Nephron progenitor cell (in vitro differentiated cells): Measurements from ENCODE around the gene USP36.

Experiments used
- DNase-seq: peaks from one replicate; pipeline ENCODE4 v3.0.0; 2021
- H3K27ac Mint-ChIP-seq: 2 replicates; pipeline ENCODE4 v1.8.0; 2021; ENCODE audit warnings: mild to moderate bottlenecking, moderate library complexity, mixed read lengths
- H3K27me3 Mint-ChIP-seq: 2 replicates; pipeline ENCODE4 v1.8.0; 2021; ENCODE audit warnings: mild to moderate bottlenecking, low read depth, mixed read lengths; ENCODE audit not compliant: poor library complexity
- H3K36me3 Mint-ChIP-seq: 2 replicates; pipeline ENCODE4 v1.8.0; 2021; ENCODE audit warnings: low read depth, mixed read lengths
- H3K4me1 Mint-ChIP-seq: 2 replicates; pipeline ENCODE4 v1.8.0; 2021; ENCODE audit warnings: mixed read lengths
- H3K4me3 Mint-ChIP-seq: 2 replicates; pipeline ENCODE4 v1.8.0; 2021; ENCODE audit warnings: mild to moderate bottlenecking, moderate library complexity, mixed read lengths
- H3K9me3 Mint-ChIP-seq: 2 replicates; pipeline ENCODE4 v1.8.0; 2021; ENCODE audit warnings: mild to moderate bottlenecking, moderate library complexity, mixed read lengths
- TF ChIP-seq, protein P1 (sequence below): fragments of 200-600 bp; sonication (generic); IDR thresholded peaks from 2 replicates; pipeline ENCODE4 v1.5.0; 2021; ENCODE audit warnings: antibody characterized with exemption

USP36 gene

DNA sequence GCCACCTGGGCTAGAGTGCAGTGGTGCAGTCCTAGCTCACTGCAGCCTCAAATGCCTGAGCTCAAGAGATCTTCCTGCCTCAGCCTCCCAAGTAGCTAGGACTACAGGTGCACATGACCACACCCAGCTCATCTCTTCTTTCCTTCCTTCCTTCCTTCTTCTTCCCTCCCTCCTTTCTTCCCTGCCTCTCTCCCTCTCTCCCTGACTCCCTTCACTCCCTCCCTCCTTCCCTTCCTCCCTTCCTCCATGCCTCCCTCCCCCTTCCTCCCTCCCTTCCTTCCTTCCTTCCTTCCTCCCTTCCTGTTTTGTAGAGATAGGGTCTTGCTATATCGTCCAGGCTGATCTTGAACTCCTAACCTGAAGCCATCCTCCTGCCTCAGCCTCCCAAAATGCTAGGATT is 23.5 kb upstream of the USP36 start:
- peaks cover 4% of the 10 kb centered on the region for H3K4me1 Mint-ChIP-seq
- H3K27me3 Mint-ChIP-seq, result no peaks in the 10 kb centered on the region
- peaks cover 37% of the 10 kb centered on the region for H3K36me3 Mint-ChIP-seq
- no peaks in the 10 kb centered on the region for H3K9me3 Mint-ChIP-seq
- H3K4me3 Mint-ChIP-seq, result no peak overlapping the region
- peak overlapping the region; percentile 74 for H3K27ac Mint-ChIP-seq
- TF ChIP-seq, protein P1, sequence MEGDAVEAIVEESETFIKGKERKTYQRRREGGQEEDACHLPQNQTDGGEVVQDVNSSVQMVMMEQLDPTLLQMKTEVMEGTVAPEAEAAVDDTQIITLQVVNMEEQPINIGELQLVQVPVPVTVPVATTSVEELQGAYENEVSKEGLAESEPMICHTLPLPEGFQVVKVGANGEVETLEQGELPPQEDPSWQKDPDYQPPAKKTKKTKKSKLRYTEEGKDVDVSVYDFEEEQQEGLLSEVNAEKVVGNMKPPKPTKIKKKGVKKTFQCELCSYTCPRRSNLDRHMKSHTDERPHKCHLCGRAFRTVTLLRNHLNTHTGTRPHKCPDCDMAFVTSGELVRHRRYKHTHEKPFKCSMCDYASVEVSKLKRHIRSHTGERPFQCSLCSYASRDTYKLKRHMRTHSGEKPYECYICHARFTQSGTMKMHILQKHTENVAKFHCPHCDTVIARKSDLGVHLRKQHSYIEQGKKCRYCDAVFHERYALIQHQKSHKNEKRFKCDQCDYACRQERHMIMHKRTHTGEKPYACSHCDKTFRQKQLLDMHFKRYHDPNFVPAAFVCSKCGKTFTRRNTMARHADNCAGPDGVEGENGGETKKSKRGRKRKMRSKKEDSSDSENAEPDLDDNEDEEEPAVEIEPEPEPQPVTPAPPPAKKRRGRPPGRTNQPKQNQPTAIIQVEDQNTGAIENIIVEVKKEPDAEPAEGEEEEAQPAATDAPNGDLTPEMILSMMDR, result no peak
- DNase-seq, result no peak

DNA sequence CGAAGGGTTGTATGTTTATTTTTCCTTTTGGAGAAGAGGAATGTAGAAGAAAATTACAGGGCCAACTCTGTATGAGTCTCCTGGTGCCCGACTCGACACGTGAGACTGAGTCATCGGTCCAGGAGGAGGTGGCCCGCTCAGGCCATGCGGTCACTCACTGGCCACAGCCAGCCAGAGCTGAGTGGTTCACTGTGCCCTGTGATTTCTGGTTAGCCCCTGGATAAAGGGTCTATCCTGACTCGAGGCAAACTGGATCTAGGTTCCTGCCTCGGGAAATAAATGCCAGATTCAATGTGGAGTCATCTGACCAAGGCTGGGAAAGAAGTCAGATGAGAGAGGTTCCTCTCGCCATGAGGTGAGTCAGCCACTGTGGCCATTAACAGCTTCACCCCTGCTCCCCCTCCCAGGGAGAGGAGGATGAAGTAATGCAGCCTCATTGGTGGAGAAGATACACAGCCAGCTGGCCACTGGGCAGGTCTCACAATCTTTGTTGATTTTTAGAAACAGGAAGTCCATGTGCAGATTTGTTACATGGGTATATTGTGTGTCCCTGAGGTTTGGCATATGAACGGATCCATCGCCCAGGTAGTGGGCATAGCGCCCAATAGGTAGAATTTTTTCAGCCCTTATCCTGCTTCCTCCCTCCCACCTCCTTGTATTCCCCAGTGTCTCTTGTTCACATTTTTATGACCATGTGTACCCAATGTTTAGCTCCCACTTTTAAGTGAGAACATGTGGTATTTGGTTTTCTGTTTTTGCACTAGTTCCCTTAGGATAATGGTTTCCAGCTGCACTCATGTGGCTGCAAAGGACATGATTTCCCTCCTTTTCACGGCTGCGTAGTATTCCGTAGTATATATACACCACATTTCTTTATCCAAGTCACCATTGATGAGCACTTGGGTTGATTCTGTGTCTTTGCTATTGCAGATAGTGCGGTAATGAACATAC is 21.7 kb upstream of the USP36 start:
- TF ChIP-seq, protein P1, result no peak
- H3K27me3 Mint-ChIP-seq, result no peaks in the 10 kb centered on the region
- H3K9me3 Mint-ChIP-seq, result no peaks in the 10 kb centered on the region
- DNase-seq, result no peak
- peak overlapping the region; percentile 68 for H3K27ac Mint-ChIP-seq
- H3K4me3 Mint-ChIP-seq, result no peak overlapping the region
- peaks cover 4% of the 10 kb centered on the region for H3K4me1 Mint-ChIP-seq
- H3K36me3 Mint-ChIP-seq, result peaks cover 27% of the 10 kb centered on the region

GRCh38 chr17:78861229-78861628 is 20.6 kb upstream of the USP36 start:
- H3K27me3 Mint-ChIP-seq, result no peaks in the 10 kb centered on the region
- H3K36me3 Mint-ChIP-seq, result peaks cover 33% of the 10 kb centered on the region
- TF ChIP-seq, protein P1, result no peak
- H3K4me1 Mint-ChIP-seq, result peaks cover 12% of the 10 kb centered on the region
- no peak overlapping the region for H3K4me3 Mint-ChIP-seq
- no peak for DNase-seq
- H3K27ac Mint-ChIP-seq, result no peak overlapping the region
- H3K9me3 Mint-ChIP-seq, result no peaks in the 10 kb centered on the region

DNA sequence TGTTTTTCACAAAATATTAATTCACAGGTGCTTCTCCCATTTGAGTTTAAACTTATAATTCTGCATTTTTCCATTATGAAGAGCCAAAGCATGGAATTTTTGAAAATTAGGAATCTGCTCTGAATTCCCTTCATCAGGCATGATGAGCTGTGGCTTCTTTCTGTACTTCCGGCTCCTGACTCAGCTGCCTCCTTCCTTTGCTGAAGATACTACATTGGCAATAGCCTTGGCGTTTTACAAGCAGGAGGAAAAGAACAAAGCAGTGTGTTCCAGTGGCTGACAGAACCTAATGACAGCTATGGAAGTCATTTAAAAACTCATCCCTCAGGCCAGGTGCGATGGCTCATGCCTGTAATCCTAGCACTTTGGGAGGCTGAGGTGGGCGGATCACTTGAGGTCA is 18.4 kb upstream of the USP36 start:
- Mint-ChIP-seq H3K36me3 (peaks cover 33% of the 10 kb centered on the region), H3K4me3 (no peak overlapping the region), H3K27me3 (no peaks in the 10 kb centered on the region), H3K27ac (no peak overlapping the region), H3K4me1 (peaks cover 11% of the 10 kb centered on the region), H3K9me3 (no peaks in the 10 kb centered on the region)
- TF ChIP-seq, protein P1, result no peak
- DNase-seq, result no peak

DNA sequence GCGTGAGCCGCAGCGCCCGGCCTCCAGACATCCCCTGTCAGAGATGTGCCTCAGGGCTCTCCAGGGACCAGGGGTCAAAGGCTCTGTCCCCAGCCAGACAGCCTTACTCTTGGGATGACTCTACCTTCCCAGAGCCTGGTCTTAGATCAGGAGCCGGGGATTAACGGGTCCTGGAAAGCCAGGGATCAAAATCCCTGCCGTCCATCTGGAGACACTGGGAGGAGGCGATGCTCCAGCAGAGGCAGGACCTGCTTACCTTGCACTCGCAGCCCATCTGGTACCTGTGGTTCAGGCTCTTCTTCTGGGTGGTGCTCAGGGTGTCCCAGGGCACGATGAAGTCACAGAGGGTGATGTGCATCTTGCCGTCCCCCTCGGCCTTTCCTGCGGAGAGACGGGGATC is 16.7 kb upstream of the USP36 start:
- peaks cover 26% of the 10 kb centered on the region for H3K36me3 Mint-ChIP-seq
- H3K27ac Mint-ChIP-seq, result no peak overlapping the region
- no peak overlapping the region for H3K4me3 Mint-ChIP-seq
- no peaks in the 10 kb centered on the region for H3K27me3 Mint-ChIP-seq
- TF ChIP-seq, protein P1, result no peak
- no peaks in the 10 kb centered on the region for H3K9me3 Mint-ChIP-seq
- H3K4me1 Mint-ChIP-seq, result peaks cover 11% of the 10 kb centered on the region
- no peak for DNase-seq
